ENCODE data around the gene ADD2.

DNA sequence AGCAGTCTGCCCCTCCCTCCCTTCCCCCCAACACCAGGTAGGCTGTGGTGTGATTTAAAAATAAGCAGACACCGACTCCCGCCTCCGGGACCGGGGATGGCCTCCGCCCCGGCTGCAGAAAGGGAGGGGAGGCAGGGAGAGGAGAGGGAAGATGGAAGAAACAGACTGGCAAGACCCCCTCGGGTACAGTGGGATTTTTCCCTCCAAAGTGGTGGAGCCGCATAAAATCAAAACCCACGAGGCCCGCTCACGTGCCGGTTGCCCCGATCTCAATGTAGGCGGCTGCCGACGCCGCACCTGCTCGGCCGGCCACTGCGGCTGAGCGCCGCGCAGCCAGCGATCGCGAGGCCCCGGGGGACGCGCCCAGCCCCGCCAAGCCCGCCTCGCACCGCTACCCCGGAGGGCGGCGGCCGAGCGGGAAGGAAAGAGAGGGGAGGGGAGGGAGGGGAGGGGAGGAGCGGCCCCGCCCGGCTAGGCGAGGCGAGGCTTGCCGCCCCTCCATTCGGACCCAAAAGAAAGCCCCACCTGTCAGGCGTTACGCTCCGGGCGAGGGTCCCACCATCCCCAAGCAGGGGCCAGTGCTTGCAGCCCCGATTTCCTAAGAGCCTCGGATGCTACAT, 811 bp downstream of the ADD2 start:
- no peak for TF ChIP-seq POLR2A (IDR thresholded peaks at IDR 0.05)
- TF ChIP-seq, protein P1, sequence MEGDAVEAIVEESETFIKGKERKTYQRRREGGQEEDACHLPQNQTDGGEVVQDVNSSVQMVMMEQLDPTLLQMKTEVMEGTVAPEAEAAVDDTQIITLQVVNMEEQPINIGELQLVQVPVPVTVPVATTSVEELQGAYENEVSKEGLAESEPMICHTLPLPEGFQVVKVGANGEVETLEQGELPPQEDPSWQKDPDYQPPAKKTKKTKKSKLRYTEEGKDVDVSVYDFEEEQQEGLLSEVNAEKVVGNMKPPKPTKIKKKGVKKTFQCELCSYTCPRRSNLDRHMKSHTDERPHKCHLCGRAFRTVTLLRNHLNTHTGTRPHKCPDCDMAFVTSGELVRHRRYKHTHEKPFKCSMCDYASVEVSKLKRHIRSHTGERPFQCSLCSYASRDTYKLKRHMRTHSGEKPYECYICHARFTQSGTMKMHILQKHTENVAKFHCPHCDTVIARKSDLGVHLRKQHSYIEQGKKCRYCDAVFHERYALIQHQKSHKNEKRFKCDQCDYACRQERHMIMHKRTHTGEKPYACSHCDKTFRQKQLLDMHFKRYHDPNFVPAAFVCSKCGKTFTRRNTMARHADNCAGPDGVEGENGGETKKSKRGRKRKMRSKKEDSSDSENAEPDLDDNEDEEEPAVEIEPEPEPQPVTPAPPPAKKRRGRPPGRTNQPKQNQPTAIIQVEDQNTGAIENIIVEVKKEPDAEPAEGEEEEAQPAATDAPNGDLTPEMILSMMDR (IDR thresholded peaks at IDR 0.05): no peak
